NCI-H1694 treated with DMSO at 0.1 percent for 48 hours (cell line): ENCODE results near the gene TACC2.
"Not testable (repeated sequence)": the region's sequence is repeated elsewhere in the genome, so short reads cannot be mapped to it uniquely, and the experiment has no call there.

Experiments used
- DNase-seq: peaks from one replicate; lab custom pipeline; 2025; lab: John Stamatoyannopoulos, UW

The TACC2 gene

GRCh38 chr10:122096181-122096580 lies 107.2 kb downstream of the TACC2 start:
- not testable (repeated sequence) for DNase-seq

DNA sequence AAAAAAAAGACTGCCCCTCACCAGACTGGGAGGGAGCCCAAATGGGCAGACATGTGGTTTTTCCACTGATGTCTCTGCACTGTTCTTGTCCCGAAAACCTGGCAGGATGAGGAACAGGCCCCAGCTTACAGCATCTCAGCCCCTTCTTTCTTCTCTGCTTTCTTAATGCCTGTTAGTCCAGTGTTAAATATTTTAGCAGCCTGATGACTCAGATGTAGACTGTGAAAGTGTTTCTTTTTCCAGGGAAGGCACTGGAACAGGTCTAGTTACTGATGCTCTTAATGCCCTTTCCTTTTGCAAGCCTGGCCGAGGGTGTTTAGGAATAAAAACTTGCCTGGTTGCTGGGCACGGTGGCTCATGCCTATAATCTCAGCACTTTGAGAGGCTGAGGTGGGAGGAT lies 107.7 kb downstream of the TACC2 start:
- DNase-seq: no peak

DNA sequence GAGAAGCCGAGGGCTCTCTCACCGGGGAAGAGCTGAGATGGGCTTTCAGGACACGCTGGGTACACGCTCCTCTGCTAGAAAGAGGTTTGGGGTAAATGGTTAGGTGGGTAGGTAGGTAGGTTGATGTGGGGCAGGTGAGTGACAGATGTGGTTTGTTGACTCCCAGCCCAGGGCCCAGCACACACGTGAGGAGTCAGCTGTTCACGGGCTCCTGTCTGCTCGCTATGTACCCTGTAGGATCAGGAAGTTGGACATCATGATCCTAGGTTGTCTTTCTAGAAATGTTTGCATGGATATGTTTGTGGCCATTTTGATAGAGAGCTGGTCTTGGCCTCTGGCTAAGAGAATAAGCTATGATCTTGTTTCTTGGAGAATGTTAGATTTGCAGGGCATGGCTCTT lies 109.0 kb downstream of the TACC2 start:
- no peak for DNase-seq

DNA sequence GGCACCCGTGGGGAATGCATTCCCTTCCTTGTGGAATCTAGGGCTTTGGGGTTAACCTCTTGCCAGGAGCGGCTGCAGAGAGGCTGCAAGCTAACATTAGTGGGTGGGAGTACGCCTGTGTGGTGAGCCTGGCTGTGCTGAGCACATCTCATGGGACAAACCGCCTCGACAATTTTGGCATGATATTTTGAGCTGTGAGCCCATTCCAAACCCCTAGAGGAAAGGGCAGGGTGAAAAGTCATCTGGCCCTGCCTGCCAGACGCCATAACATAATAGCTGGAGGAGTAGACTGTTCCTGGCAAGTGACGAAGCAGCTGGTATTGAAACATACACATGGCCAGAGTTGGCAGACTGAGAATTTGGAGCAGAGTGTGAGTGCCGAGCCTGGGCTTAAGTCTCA lies 110.0 kb downstream of the TACC2 start:
- peak; percentile 10 for DNase-seq

DNA sequence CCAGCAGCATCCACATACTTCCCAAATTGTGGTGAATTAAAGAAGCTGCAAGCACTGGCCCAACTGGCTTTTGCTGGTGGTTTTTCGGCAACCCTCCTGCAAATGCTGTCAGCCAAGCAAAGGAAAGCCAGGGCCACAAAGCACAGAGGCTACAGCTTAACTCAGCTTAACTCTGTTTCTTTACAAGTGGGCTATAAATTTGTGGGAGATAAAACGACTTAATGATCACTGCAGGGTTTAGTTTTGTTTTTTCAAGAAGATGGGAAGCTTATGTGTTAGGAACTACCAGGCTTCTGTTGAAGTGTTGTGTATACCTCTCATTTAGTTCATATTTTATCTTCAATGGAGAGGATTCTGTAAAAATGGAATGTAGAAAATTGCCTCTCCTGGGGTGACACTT lies 110.6 kb downstream of the TACC2 start:
- DNase-seq: no peak

DNA sequence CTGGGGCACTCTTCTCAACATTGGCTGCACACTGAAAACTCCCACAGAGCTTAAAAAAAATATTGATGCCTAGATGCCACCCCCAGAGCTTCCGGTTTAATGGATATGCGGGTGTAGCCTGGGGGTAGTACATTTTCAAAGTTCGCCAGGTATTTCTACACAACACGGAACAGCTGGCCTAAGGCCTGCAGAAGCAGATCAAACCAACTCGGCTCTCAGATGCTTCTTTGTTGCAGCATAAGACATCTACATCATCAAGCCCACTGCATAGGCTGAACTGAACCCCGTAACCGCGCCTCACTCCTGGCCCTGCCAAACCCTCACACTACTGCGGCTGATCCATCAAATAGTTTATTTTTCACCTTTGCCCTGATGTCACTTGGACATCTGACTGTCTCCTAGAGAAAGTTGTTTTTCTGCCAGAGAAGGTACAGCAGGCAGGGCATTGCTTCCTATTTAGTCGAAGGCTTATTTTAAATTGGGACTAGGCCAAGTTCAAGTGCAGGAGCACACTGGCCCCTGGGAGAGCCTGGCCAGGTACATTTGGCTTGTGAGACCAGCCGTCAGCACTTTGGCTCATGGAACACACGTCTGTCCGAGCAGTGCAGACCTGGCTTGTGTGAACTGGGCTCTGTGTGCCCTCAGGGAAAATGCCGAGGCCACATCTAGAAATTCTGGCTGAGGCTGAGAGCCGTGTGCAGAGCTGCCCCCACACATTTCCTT lies 113.3 kb downstream of the TACC2 start:
- DNase-seq: no peak

DNA sequence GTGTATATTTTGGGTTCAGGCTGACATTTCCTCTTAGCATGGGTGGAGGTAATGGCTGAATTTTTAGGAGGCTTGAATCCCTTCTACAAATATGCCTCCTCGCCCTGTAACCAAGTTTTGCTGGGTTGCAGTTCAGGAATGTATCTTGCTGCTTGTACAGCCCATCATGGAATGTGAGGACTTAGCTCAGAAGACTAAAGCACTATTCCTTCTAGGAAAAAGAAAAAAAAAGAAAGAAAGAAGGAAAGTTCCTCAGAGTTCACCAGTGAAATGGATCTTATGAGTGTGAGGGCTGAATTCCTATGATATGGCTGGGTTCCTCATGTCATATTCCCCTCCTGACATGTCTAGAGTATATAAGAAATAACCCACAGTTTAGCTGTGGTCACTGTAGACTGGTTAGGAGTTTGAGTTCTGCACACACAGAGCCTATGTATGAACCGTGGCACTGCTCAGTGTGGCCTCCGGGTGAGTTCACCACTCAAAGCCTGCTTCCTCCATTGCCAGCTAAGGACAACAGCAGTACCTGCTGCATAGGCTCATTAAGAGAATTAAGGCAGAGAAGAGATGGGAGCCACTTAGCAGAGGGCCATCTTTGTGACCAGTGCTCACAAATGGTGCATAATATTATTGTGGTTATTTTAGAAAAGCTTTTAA lies 114.0 kb downstream of the TACC2 start:
- DNase-seq: no peak

- no peak for DNase-seq
These were observed 114.6 kb downstream of the TACC2 start for GRCh38 chr10:122103592-122103991.

- not testable (repeated sequence) for DNase-seq
These were observed 119.8 kb downstream of the TACC2 start for GRCh38 chr10:122108786-122109185.

- DNase-seq: no peak
These were observed 123.2 kb downstream of the TACC2 start for GRCh38 chr10:122112021-122112616.

- no peak for DNase-seq
These were observed 123.7 kb downstream of the TACC2 start for GRCh38 chr10:122112625-122113160.

GRCh38 chr10:122113161-122113944 lies 124.4 kb downstream of the TACC2 start:
- DNase-seq: no peak

GRCh38 chr10:122113945-122114747 lies 125.2 kb downstream of the TACC2 start:
- no peak for DNase-seq

- DNase-seq: no peak
These were observed 126.9 kb downstream of the TACC2 start for GRCh38 chr10:122115874-122116273.

GRCh38 chr10:122116331-122116730 lies 127.4 kb downstream of the TACC2 start:
- no peak for DNase-seq

DNA sequence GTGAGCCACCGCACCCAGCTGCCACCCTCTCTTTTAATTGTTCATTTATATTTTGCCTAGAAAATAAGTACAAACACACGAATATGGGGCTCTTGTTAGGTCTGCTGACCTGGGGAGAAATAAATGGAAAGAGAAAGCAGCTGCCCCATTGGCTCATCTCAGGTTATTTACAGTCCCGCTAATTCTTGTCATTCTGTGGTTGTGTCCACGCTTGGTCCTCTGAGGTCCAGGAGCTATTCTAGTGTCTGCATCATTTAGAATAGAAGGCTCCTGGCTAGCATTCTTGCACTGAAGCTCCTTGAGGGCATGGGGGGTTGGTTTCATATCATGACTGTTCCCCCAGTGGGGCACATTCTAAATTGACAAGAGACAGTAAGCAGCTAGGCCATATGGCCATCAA lies 128.5 kb downstream of the TACC2 start:
- no peak for DNase-seq

DNA sequence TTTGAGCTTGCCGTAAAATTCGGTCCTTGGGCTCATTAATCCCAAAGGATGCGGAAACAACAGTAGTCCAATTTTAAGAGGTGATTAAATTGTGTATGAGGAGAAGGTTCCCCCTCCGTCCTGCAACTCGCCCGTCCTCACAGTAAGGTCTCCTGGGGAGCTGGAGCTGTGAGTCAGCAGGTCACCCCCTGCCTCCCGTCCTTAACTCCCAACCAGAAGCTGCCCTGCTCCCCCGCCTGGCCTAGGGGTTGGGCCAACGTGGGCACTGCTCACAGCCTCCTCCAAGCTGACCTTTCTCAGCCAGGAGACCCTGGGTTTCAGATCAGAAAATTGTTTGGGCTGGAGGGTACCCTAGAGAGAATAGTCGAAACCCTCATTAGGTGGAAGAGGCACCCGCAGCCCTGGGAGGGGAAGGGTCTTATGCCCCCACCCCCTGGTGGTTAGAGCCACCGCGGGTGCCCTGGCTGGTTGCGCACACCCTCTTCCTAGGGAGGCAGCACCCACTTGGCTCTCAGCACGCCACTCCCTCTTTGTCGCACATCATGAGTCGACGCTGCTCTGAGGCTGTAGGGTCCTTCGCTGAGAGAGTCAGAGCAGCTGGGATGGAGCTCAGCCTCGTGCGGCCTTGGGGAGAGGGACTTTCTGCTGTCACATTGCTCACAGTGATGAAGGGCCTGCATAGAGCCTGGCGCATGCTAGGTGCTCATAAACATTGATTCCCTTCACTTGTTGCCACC lies 131.2 kb downstream of the TACC2 start:
- DNase-seq: no peak

- no peak for DNase-seq
These were observed 132.1 kb downstream of the TACC2 start for GRCh38 chr10:122121059-122121458.

DNA sequence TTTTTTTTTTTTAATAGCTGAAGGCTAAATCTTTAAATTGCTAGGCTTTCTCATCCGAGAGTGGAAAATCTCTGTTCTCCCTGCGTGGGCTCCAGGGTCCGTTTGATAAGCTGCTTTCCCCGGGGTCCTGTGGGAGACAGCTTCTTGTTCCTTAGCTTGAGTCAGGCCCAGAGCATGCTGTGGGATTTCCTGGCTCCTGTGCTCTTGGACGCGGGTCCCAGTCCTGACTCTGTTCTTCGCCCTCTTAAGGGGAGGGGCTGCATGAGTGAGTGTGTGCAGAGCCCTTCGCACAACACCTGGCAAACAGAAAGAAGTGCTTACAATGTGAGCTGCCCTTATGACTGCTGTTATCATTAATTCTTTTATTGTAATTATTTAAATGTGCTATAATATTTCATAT lies 133.5 kb downstream of the TACC2 start:
- DNase-seq: no peak

DNA sequence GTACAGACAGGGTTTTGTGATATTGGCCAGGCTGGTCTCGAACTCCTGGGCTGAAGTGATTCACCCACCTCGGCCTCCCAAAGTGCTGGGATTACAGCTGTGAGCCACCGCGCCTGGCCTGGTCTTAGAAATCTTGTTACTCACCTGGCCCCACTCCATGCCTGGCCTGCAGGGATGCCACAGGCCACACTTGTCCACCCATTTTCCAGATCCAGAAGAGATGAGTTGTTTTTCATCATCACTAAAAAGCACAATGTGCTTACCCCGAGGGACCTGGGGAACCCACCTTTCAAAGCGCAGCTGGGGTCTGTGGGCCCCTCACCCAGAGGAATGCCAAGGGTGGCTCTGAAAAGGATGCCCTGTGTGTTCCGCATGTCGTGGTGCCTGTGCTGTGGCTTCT lies 134.2 kb downstream of the TACC2 start:
- no peak for DNase-seq

DNA sequence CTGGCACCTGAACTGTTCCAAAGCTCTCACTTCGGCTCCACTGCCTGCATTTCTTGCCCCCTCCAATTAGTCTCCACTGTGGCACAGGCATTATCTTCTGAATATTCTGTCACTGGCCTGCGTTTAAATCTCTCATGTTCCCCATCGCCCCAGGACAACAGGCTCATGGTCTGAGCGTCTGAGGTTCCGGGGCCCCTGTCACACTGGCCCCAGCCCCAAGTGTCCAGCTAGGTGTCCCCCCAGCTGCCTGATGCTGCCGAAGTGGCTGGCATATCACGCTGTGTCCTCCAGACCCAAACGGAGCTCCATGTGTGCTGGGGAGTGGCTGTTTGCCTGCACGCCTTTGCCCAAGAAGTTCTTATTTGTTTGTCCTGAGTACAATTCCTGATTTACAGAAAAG lies 135.4 kb downstream of the TACC2 start:
- DNase-seq: no peak
